NCI-H82 treated with DMSO at 0.1 percent for 48 hours (cell line): ENCODE data around the gene CACNA1F.

Experiments
- DNase-seq: peaks from one replicate; lab custom pipeline; 2025; ENCODE audit not compliant: unreplicated experiment; lab: John Stamatoyannopoulos, UW

CACNA1F gene

DNA sequence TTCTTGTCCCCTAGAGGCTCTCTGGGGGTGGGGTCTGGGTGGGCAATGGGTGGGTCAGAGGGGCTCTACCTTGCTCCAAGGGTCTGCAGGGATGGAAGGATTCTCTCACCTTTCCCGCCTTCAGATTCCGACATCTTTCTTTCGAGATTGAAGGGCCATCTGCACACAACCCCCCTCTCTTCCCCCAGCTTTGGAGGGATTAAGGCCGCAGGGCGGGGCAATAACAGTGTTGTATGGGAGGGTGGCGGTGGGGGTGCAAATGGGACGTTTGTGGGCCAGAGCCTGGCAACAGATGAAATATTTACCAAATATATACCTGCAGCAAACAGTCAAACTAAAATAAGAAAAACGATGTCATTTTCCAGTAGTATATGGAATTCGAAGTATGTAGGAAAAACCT is at the start of gene CACNA1F:
Gene CACNA1F, minus strand, starts transcription at position 165 of the 400 bp plus-strand sequence. Its CDS starts 31 bp downstream, at position 134.
- DNase-seq: peak; percentile 82

GRCh38 chrX:49282647-49283011 is 49.5 kb upstream of the CACNA1F start:
- DNase-seq: peak; percentile 82

DNA sequence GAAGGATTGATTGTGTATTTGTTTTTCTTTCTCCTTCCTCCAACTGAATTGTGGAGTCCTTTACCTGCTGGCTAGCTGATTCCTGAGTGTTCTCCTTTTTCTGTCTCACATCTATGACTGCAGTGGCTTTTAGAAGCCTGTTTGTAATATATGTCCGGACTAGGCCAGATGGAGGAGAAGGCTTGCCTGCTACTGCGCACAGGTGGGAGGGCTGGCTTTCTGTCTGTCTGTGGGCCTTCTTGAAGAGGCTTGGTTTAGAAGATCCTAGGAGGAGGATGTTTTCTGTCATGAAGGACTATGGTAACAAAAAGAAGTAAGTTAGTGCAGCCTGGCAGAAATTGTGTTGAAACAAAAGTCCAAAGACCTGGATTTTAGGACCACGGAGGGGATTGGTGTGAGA is 44.9 kb upstream of the CACNA1F start:
- DNase-seq: no peak

GRCh38 chrX:49277535-49277830 is 44.3 kb upstream of the CACNA1F start:
- DNase-seq: no peak

DNA sequence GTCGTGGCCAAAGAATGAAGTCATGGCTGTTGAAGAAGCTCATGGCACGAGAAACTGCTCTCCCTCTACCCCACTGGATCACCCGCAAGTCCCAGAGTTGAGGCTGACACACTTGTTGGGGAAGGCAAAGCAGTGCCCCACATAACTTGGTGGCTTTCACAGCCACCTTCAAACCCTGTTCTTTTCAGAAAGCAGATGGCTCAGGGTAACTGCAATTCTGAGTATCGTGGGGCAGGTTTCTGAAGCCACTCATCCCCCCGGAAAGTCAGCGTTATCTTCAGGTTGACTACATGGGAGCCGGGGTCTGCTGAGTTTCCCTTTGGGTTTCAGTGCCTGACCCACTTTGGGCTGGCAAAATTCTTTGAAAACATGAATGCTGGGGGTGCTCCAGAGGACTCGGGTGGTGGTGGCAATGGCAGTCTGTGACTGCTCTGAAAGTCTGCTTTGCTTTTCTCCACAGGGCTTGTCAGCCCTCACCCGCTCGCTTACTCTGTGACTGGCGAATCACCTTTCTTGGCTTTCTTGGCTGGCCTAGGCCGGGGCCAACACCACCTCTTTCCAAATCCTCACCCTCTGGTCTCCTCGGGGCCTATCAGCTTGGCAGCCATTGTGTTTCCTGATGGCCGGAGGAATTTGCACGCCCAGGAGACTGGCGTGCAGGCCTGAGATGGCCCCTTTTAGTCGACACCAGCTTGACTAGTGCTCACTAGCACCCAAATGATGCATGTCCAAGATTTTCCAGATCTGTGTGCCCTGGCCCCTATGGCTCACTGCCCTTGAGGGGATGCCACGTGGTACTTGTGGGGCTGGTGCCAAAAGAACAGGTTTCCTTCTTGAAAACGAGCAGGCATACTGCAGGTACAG is 43.8 kb upstream of the CACNA1F start:
- no peak for DNase-seq

DNA sequence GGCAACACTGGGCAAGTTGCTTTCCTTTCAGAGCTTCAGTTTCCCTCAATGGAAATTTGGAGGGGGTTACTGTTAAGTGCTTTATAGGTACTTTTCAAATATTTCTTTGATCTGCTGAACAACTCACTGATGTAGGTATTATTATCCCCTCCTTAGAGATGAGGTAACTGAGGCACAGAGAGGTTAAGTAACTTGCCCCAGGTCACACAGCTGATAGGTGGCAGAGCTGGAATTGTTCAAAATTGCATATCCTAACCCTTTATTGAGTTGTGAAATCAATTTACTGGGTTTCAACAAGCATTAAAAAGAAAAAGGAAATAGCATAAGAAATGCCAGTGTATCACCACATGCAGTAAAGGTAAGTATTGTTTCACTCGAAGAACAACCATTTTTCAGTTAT is 43.1 kb upstream of the CACNA1F start:
- DNase-seq: no peak

DNA sequence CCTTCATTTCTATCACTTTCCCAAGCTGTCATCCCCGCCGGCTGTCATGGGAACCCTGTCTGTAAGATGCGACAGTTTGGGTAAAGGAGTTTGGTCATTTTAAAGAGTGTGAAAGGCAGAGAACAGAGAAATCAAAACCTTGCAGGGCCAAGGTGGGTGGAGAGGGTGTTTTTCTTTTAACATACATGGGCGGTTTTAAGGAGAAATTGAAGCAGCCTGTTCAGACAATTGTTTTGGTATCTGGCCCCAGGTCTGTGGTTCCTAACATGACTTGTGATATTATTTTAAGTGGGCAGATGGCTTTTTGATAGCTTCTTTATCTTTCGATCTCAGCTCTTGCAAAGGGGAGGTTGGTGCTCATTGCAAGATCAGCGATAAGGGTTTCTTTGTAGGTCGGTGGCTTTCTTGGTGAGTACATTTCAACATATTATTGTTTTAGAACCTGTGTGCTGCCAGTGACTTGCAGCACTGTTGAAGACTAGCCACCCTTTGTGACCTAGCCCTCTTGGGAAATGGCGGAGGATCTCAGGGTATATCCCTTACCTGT is 40.1 kb upstream of the CACNA1F start:
- no peak for DNase-seq

DNA sequence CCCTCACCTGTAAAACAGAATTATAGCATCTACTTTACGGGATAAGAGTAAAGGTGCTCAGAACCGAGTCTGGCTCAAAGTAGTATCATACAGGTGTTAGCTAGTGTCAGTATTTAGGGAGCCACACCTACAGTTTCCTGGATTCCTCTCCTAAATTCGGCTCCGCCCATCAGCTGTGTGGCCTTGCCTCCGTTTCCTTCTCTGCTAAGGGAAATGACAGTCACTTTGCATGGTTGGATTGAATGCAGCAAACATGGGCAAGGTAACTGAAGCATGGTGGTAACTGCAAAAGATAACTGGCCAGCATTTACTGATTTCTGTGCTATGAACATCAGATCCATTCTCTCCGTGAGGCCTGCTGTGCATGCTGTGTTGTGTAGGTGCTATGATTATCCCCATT is 39.3 kb upstream of the CACNA1F start:
- no peak for DNase-seq

DNA sequence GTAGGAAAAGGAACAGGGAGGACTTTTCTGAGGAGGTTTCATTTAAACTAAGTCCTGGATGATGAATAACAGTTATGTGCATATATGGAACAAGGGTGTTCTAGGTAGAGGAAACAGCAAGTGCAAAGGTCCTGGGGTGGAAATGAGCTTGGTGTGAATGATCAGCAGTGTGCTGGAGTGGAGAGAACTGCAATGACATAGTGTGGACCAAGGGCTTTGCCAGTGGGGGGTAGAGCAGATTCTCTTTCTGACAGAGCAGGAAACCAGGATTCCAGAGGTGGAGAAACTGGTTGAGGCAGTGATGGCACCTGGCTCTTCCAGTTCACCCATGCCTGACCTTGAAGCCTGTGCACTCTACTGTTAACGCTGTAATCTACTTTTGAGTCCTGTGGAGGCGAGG is 38.2 kb upstream of the CACNA1F start:
- DNase-seq: no peak

- no peak for DNase-seq
These were observed 37.2 kb upstream of the CACNA1F start for GRCh38 chrX:49270249-49270921.

DNA sequence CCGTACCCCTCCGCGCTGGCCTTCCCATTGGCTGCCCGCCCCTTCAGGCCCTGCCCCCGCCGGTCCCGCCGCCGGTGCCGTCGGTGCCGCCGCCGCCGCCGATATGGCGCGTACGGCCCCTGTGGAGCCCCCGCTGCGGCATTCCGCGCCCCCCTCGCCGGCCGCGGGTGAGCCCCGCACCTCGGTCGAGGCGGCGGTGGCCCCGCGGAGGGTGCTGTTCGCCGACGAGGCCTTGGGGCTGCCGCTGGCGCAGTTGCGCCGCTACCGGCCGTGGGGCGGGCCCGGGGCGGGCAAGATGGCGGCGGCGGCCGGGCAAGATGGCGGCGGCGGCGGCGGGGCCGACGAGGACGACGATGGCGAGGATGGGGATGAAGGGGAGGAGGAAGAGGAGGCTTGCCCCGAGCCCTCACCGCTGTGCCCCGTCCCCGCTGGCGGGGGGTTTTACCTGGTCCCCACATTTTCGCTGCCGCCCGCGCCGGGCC is 36.7 kb upstream of the CACNA1F start, which contains the start of gene PPP1R3F:
Gene PPP1R3F, plus strand, starts transcription at position 27 of the 482 bp plus-strand sequence. Its CDS starts 77 bp downstream, at position 104.
- no peak for DNase-seq

DNA sequence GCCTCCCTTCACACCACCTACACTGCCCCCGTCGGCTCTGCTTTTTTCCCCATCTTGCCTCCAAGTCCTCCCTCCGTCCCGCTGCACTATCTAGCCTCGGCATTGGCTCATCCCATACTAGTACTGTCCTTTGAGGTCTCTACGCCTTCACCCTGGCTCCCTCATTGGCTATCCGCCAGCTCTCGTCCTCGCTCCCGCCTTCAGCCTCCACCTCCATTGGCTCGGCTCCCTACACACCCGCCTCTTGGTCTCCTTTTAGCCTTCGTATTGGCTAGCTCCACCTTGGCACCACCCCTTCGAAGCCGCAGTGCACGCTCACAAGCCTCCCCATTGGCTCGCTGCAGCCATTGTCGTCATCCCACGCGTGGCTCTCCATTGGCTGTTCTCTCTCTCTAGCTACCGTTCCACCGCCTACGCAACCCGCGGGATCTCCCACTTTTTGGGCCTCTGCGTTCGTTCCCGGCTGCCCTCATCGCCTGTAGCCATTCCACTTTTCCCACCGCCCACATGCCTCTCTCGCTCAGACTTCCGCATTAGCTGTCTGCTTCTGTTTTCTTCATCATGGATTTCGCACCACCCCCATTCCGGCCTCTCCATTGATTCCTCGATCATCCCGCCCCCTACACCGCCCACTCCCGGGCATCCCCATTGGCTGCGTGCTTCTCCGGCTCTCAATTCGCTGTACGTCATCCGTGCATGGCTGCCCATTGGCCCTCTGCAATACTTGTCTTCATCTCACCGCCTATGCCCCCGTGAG is 36.0 kb upstream of the CACNA1F start:
- peak; percentile 94 for DNase-seq

- no peak for DNase-seq
These were observed 35.5 kb upstream of the CACNA1F start for GRCh38 chrX:49268702-49269009.

DNA sequence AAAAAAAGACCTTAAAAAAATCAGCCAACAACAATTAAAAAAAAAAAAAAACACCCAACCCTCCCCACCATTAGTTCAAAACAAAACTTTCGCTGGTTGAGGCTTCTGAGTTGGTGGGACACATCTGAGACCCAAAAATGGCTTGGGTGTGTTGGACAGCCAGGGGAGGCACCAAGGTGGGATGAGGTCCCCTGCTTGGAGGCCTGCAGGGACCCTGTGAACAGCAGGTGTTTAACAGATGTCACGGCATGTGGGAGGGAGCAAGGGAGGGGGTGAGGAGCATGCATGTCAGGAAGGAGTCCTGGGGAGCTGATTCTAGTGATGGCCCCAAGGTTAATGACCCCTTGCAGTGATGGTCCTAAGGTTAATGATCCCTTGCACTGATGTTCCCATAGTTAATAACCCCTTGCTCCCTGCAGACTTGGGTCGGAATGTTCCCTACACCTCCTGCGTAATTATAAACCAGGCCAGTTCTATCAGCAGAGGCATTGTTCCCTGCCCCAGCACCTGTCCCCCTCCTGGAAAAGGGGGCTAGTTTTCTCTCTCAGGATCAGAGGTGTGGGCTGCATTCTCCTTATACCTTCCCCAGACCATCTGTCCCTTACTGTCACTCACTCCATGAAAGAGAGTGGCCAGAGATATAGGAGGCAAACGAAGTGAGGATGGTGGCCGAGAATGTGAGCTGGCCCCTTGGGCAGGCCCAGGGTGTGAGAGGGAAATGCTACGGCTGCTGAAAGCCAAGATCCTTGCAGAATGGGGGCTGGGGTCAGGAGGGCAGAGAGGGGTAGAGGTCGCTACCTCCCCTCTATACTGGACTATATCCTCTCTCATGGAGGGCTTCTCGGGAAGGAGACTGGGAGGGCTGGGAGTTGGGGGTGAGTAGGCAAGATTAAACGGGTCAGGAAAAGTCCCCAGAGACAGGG is 33.6 kb upstream of the CACNA1F start:
- DNase-seq: no peak

DNA sequence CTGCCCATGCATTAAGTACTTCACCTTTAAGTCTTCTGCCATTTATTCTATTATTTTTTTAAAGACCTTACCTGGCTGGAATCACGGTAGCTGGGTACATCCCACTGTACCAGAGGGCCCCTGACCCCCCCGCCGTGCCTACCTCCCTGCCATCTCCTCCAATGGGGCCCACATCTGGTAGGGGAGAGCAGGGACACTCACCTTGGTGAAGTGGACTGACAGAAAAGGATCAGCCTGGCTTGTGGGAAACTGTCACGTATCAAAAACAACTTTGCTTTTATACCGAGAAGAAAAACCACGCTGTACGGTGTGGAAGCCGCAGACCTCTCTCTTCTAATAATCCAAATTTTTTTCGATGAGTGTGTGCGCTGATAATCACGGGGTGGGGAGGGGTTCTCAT is 31.3 kb upstream of the CACNA1F start, which contains the start of gene FOXP3:
Gene FOXP3, minus strand, starts transcription at position 251 of the 400 bp plus-strand sequence. CDS start 6,205 bp downstream, outside the sequence.
- no peak for DNase-seq

- no peak for DNase-seq
These were observed 30.5 kb upstream of the CACNA1F start for GRCh38 chrX:49263631-49264030.

DNA sequence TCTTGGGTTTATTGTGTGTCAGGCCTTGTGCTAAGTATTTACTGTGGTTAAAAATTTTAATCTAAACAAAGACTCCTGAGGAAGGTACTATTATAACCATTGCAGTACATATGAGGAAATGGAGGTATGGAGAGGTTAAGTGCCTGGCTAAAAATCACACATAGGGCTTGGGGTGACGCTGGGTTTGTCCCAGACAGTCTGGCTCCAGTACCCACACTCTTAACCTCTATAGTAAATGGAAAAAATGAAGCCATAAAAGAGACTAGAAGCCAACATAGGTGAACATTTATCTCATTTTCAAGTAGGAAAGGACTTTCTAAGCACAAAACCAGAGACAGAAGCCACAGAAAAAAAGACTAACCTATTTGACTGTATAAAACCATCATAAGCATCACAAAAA is 29.5 kb upstream of the CACNA1F start:
- no peak for DNase-seq

GRCh38 chrX:49260221-49260985 is 27.3 kb upstream of the CACNA1F start:
- no peak for DNase-seq

DNA sequence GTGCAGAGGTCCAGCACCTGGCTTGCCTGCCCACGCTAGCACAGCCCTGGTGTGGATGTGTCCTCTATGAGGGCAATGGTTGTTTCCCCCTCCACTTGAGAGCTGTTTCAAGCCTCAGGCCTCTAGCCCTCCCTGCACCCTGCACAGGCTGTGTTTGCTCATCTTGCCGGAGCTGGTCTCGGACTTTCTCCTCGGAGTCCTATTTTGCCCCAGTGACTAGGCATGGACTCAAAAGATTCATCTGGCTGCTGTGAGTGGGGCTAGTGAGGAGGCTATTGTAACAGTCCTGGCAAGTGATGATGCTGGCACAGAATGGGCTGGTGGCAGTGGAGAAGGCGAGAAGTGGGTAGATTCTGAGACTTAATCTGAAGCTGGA is 25.6 kb upstream of the CACNA1F start:
- no peak for DNase-seq
